K562 (cell line): ENCODE results near the gene GARRE1. TPM values are rescaled to one million over a fixed set of nuclear protein-coding genes. Genes with fewer than 3 reads are reported as not detected.

Experiments used
- BHLHE40 ChIP-seq: IDR thresholded peaks from 2 replicates; pipeline ENCODE4 v1.6.1; 2011; ENCODE audit warnings: low read length, improper control_type of control experiment
- HCFC1 ChIP-seq: IDR thresholded peaks from 2 replicates; pipeline ENCODE4 v1.6.1; 2012; ENCODE audit warnings: low read depth, low read length, improper control_type of control experiment
- HSF4 ChIP-seq: fragments of 250-450 bp; sonication (Bioruptor Pico); IDR thresholded peaks from 2 replicates; pipeline ENCODE4 v2.1.2; 2022; ENCODE audit warnings: mild to moderate bottlenecking, moderate library complexity, borderline replicate concordance
- MBD2 ChIP-seq: sonication (generic); IDR thresholded peaks from 2 replicates; pipeline ENCODE4 v1.6.1; 2016; ENCODE audit warnings: low read depth, borderline replicate concordance
- MEF2D ChIP-seq: conservative IDR thresholded peaks from 2 replicates; pipeline ENCODE4 v1.6.1; 2016; ENCODE audit warnings: low read depth, missing genetic modification characterization, missing compliant biosample characterization
- TCF7 ChIP-seq: sonication (generic); IDR thresholded peaks from 2 replicates; pipeline ENCODE4 v1.6.1; 2016; ENCODE audit warnings: antibody characterized with exemption, borderline replicate concordance
- ZBTB11 ChIP-seq, 3 experiments: fragments of 200-800 bp in 1 of 3; fragments of 250-450 bp in 1 of 3; fragments of 450-650 bp in 1 of 3; sonication (Bioruptor Pico) in 1 of 3; sonication (Bioruptor generic) in 1 of 3; formaldehyde crosslinking in 1 of 3; IDR thresholded peaks; 2 replicates each; pipeline versions ENCODE4 v1.6.1 to v1.8.0; 2016 to 2022; ENCODE audit warnings: mild to moderate bottlenecking in 2 of 3, missing genetic modification characterization in 2 of 3, missing compliant biosample characterization in 1 of 3, moderate library complexity in 1 of 3
- ZBTB40 ChIP-seq, 2 experiments: fragments of 450-650 bp in 1 of 2; sonication (generic) in 1 of 2; formaldehyde crosslinking in 1 of 2; IDR thresholded peaks; 2 replicates each; pipeline versions ENCODE4 v1.7.1 to v1.9.0; 2016 to 2022; ENCODE audit warnings: inconsistent platforms in 1 of 2, mild to moderate bottlenecking in 1 of 2, missing genetic modification reagents in 1 of 2
- ZKSCAN1 ChIP-seq: fragments of 150-350 bp; IDR thresholded peaks from 2 replicates; pipeline ENCODE4 v1.6.1; 2016; ENCODE audit warnings: low read depth, low read length
- ZNF184 ChIP-seq: sonication (generic); formaldehyde crosslinking; IDR thresholded peaks from 2 replicates; pipeline ENCODE4 v1.5.0; 2020; ENCODE audit warnings: missing genetic modification reagents
- ZNF347 ChIP-seq: fragments of 450-650 bp; formaldehyde crosslinking; IDR thresholded peaks from 2 replicates; pipeline ENCODE4 v1.4.0; 2020; ENCODE audit warnings: low read depth, mild to moderate bottlenecking, moderate library complexity
- ZNF639 ChIP-seq, 2 experiments: fragments of 200-800 bp in 1 of 2; sonication (Bioruptor generic) in 1 of 2; sonication (generic) in 1 of 2; formaldehyde crosslinking in 1 of 2; IDR thresholded peaks in 1 of 2; conservative IDR thresholded peaks in 1 of 2; 2 replicates each; pipeline versions ENCODE4 v1.5.0 to v1.6.1; 2016 to 2020; ENCODE audit warnings: missing compliant biosample characterization in 1 of 2, missing genetic modification characterization in 1 of 2, missing genetic modification reagents in 1 of 2
- polyA plus RNA-seq, 8 experiments: library from polyadenylated mRNA; depleted of rRNA in 4 of 8; stranded (reverse) in 5 of 8; unstranded in 3 of 8; fragments of >200 nt; fragmentation: Nextera tagmentation in 2 of 8; fragmentation: Illumina TruSeq in 1 of 8; extraction: Ambion mirVana in 2 of 8; extraction: Trizol in 1 of 8; gene quantifications; 2 replicates each; pipeline versions ENCODE4 v1.2.1 to v1.2.3, GENCODE V29; 2011 to 2014; ENCODE audit warnings: inconsistent platforms in 1 of 8, missing spikeins in 1 of 8
- total RNA-seq, 7 experiments: library from RNA; depleted of rRNA in 6 of 7; stranded (reverse); fragments of >200 nt in 6 of 7; fragmentation: Illumina TruSeq in 2 of 7; extraction: Trizol in 2 of 7; gene quantifications; 2 replicates each; pipeline versions ENCODE4 v1.2.1 to v1.2.3, GENCODE V29; 2011 to 2021; ENCODE audit warnings: low replicate concordance in 1 of 7

Gene GARRE1
- total and polyA plus RNA-seq, 9 of the 15 experiments (the other 6 are each of a cell fraction or from before 2014, with no cell fraction given): 1.6 to 12.8 (median 7.5) TPM

GRCh38 chr19:34254698-34255432 lies 511 bp downstream of the GARRE1 start (continued):
- TF ChIP-seq HSF4 (no peak), ZNF347 (no peak), BHLHE40 (peak; percentile 60; the same call in 1 of the 2 replicates), MEF2D (no peak), MBD2 (no peak), ZBTB40 (IDR thresholded peaks at IDR 0.05) (no peak), ZBTB40 (CRISPR knock-in tag; IDR thresholded peaks at IDR 0.05) (no peak), ZBTB11 (CRISPR knock-in tag; IDR thresholded peaks at IDR 0.05) (peak in 1 of 3 experiments; percentile 46; a peak in 3 of 6 replicates), HCFC1 (no peak), ZNF184 (CRISPR knock-in tag) (no peak), ZNF639 (CRISPR knock-in tag; conservative IDR thresholded peaks at IDR 0.05 in 1 of 2, IDR thresholded peaks at IDR 0.05 in 1 of 2) (peak in 1 of 2 experiments; percentile 32; a peak in 2 of 4 replicates), TCF7 (no peak), ZKSCAN1 (no peak)
